ENCODE measurements around the gene SPINT1.

Gene SPINT1

GRCh38 chr15:40812721-40813425, 31.0 kb upstream of the SPINT1 start:
- H3K4me3 ChIP-seq (ENCODE audit: low read depth, low read length) = no peak overlapping the region
- in situ Hi-C loops (cut with HindIII; ENCODE audit: low pct_ligation_motif_present, low sequenced_read_pairs) = no loop called here
- no peak for DNase-seq
- no peak for TF ChIP-seq CTCF (IDR thresholded peaks at IDR 0.05; ENCODE audit: low read depth, low read length, missing control alignments)
- H3K27ac ChIP-seq = no peak overlapping the region
- no peaks in the 10 kb centered on the region for H3K27me3 ChIP-seq (replicated peaks)
- peaks cover 9% of the 10 kb centered on the region for H3K36me3 ChIP-seq (replicated peaks)

DNA sequence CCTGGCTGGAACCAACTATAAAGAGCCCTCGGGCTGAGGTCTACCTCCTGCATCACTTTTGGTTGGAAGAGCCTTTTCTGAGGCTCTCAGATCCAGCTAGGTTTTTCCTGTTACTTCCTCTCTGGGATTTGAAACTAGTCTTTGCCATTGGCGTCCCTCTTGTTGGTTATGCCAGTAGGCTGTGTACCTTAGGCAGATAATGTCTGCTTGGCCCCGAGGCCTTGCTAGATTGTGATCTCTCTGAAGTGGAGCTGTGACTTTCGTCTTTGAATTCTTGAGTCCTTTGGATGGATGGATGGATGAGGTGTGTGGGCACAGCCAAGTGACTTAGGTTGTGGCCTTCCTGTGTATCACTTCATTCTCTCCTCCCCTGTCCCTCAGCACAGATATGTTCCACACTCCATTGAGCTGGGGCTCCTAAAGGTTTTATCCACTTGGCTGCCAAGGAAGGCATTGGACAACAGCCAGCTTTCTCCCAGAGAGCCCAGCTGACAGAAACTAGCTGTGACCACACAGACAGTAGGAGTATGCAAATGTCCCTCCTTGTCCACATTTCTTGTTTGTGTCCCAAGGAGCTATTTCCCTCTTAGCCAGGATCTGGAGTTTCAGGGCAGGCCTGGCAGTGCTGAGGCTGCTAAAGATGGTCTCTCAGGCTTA, 28.7 kb upstream of the SPINT1 start:
- in situ Hi-C loops (cut with HindIII; ENCODE audit: low pct_ligation_motif_present, low sequenced_read_pairs) = no loop called here
- TF ChIP-seq CTCF (IDR thresholded peaks at IDR 0.05; ENCODE audit: low read depth, low read length, missing control alignments) = no peak
- Histone ChIP-seq H3K36me3 (replicated peaks) (peaks cover 9% of the 10 kb centered on the region), H3K27me3 (replicated peaks) (no peaks in the 10 kb centered on the region), H3K27ac (no peak overlapping the region), H3K4me3 (ENCODE audit: low read depth, low read length) (no peak overlapping the region)
- DNase-seq = no peak

GRCh38 chr15:40819048-40819447, 24.8 kb upstream of the SPINT1 start:
- Histone ChIP-seq H3K36me3 (replicated peaks) (no peaks in the 10 kb centered on the region), H3K4me3 (ENCODE audit: low read depth, low read length) (no peak overlapping the region), H3K27ac (no peak overlapping the region), H3K27me3 (replicated peaks) (no peaks in the 10 kb centered on the region)
- in situ Hi-C loops (cut with HindIII; ENCODE audit: low pct_ligation_motif_present, low sequenced_read_pairs) = no loop called here
- TF ChIP-seq CTCF (IDR thresholded peaks at IDR 0.05; ENCODE audit: low read depth, low read length, missing control alignments) = no peak
- no peak for DNase-seq

- in situ Hi-C loops (cut with HindIII; ENCODE audit: low pct_ligation_motif_present, low sequenced_read_pairs) = no loop called here
- Histone ChIP-seq H3K27me3 (replicated peaks) (no peaks in the 10 kb centered on the region), H3K27ac (no peak overlapping the region), H3K36me3 (replicated peaks) (no peaks in the 10 kb centered on the region), H3K4me3 (ENCODE audit: low read depth, low read length) (no peak overlapping the region)
- no peak for TF ChIP-seq CTCF (IDR thresholded peaks at IDR 0.05; ENCODE audit: low read depth, low read length, missing control alignments)
- no peak for DNase-seq
Measured at GRCh38 chr15:40821195-40821594, 22.7 kb upstream of the SPINT1 start.

- TF ChIP-seq CTCF (IDR thresholded peaks at IDR 0.05; ENCODE audit: low read depth, low read length, missing control alignments) = no peak
- DNase-seq = no peak
- in situ Hi-C loops (cut with HindIII; ENCODE audit: low pct_ligation_motif_present, low sequenced_read_pairs) = no loop called here
Measured at GRCh38 chr15:40823572-40824343, 20.1 kb upstream of the SPINT1 start.

More at GRCh38 chr15:40823572-40824343, 20.1 kb upstream of the SPINT1 start:
- H3K36me3 ChIP-seq (replicated peaks) = no peaks in the 10 kb centered on the region
- H3K27me3 ChIP-seq (replicated peaks) = no peaks in the 10 kb centered on the region
- no peak overlapping the region for H3K27ac ChIP-seq
- no peak overlapping the region for H3K4me3 ChIP-seq (ENCODE audit: low read depth, low read length)

All from brain microvascular endothelial cell (primary cell).